Measurements from ENCODE around the gene TANGO6.

Gene TANGO6

GRCh38 chr16:69131839-69132423, 288.6 kb downstream of the TANGO6 start:
- in situ Hi-C loops (cut with HindIII; ENCODE audit: low sequenced_read_pairs) = loop anchor here (10.0 kb wide), 1 partner anchor 173 kb away; no protein-coding TSS in a partner anchor

- in situ Hi-C loops (cut with HindIII; ENCODE audit: low sequenced_read_pairs) = loop anchor here (10.0 kb wide), 1 partner anchor 172 kb away; no protein-coding TSS in a partner anchor
Measured at GRCh38 chr16:69132424-69133252, 289.3 kb downstream of the TANGO6 start, which contains the start of the genes CHTF8 and UTP4. CHTF8 (minus strand) TSS chr16:69132588; CDS start chr16:69121458, 11,130 bp downstream. UTP4 (plus strand) TSS chr16:69132649; CDS start chr16:69133460, 811 bp downstream.

- in situ Hi-C loops (cut with HindIII; ENCODE audit: low sequenced_read_pairs) = loop anchor here (10.0 kb wide), 1 partner anchor 171 kb away; no protein-coding TSS in a partner anchor
Measured at GRCh38 chr16:69133373-69133954, 290.1 kb downstream of the TANGO6 start.
